ENCODE measurements around the gene ABCB11.
"Not testable (repeated sequence)": the region's sequence is repeated elsewhere in the genome, so short reads cannot be mapped to it uniquely, and the experiment has no call there.

Gene ABCB11

DNA sequence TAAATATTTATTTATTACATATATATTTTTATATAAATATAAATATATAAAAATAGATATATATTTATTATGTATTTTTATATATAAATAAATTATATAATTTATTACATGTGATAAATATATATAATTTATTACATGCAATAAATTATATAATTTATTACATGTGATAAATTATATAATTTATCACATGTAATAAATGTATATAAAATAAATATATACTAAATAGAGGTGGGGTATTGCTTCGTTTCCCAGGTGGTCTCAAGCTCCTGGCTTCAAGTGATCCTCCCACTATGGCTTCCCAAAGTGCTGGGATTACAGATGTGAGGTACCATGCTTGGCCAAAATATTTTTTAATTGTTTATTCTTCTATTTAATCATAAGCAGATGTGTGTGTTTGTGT is 133.7 kb downstream of the ABCB11 start:
- Mint-ChIP-seq H3K27ac (ENCODE audit: low read depth) (no peak overlapping the region), H3K4me1 (no peaks in the 10 kb centered on the region), H3K27me3 (peaks cover 36% of the 10 kb centered on the region), H3K4me3 (no peak overlapping the region), H3K9me3 (no peaks in the 10 kb centered on the region), H3K36me3 (ENCODE audit: insufficient read depth) (no peaks in the 10 kb centered on the region)
- DNase-seq (ENCODE audit: low spot score in 2 of 2) (no peak), ATAC-seq (replicated peaks; ENCODE audit: extremely low read depth, poor library complexity, severe bottlenecking) (no peak)

DNA sequence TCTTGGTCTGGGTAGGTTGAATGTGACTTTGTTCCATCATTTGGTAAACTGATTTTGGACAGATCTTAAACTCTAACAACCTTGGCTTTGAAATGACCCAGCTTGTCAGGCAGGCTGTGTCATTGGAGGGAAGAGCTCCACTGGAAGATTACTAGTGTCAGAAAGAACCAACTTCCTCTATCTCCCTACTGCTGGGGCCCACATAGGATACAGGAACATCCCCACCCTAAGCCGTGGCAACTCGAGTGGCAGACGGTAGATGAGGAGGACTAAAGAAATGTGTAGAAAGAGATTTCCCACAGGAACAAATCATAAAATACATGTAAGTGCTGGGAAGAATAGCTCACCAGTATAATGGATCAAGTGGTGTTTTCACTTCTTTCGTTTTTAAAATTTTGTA is 134.3 kb downstream of the ABCB11 start:
- H3K9me3 Mint-ChIP-seq: no peaks in the 10 kb centered on the region
- DNase-seq (ENCODE audit: low spot score in 2 of 2) (no peak), ATAC-seq (replicated peaks; ENCODE audit: extremely low read depth, poor library complexity, severe bottlenecking) (no peak)
- no peak overlapping the region for H3K4me3 Mint-ChIP-seq
- H3K27me3 Mint-ChIP-seq: peaks cover 30% of the 10 kb centered on the region
- no peak overlapping the region for H3K27ac Mint-ChIP-seq (ENCODE audit: low read depth)
- H3K36me3 Mint-ChIP-seq (ENCODE audit: insufficient read depth): no peaks in the 10 kb centered on the region
- H3K4me1 Mint-ChIP-seq: no peaks in the 10 kb centered on the region

DNA sequence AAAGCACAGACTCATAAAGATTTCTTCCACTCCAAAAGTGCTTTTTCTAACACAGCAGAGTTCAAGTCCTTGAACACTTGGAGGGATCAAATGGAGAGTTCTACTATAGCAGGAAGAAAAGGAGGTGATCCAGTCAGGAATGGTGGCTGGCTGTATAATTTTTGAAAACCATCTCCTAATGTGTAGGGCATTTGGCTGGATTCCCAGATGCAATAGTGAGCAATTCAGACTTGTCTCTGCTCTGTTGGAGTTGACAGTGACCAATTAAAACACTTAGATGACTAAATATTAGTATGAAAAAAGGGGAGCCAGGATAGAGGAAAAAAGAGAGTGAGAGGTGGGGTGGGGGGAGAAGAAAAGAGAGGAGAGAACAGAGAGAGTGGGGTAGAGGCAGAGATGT is 135.4 kb downstream of the ABCB11 start:
- H3K27ac Mint-ChIP-seq (ENCODE audit: low read depth): no peak overlapping the region

DNA sequence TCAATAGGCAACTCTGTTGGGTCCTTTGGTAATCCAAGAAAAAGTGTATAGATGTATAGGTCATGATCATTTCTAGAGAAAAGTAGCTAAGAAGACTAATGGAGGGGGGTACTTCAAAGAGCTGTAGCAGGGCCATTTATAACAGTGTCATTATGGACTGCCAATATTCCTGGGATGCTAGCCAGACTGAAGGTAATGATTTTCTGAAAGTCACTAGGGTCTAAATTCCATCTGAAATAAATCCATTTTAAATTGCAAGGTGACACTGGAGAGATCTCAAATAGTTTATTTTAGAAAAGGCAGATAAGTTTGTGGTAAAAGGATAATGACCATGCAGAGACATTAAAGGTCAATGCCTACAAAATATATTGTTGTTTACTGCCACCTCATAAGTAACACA is 136.4 kb downstream of the ABCB11 start:
- Mint-ChIP-seq H3K9me3 (no peaks in the 10 kb centered on the region), H3K36me3 (ENCODE audit: insufficient read depth) (peaks cover 4% of the 10 kb centered on the region), H3K27me3 (peaks cover 16% of the 10 kb centered on the region), H3K4me1 (peaks cover 10% of the 10 kb centered on the region), H3K27ac (ENCODE audit: low read depth) (no peak overlapping the region), H3K4me3 (no peak overlapping the region)
- ATAC-seq (replicated peaks; ENCODE audit: extremely low read depth, poor library complexity, severe bottlenecking) (no peak), DNase-seq (ENCODE audit: low spot score in 2 of 2) (no peak)

More for the DNA sequence above, 135.4 kb downstream of the ABCB11 start:
- DNase-seq (ENCODE audit: low spot score in 2 of 2): no peak
- Mint-ChIP-seq H3K4me1 (no peaks in the 10 kb centered on the region), H3K27me3 (peaks cover 20% of the 10 kb centered on the region), H3K4me3 (no peak overlapping the region), H3K9me3 (no peaks in the 10 kb centered on the region), H3K36me3 (ENCODE audit: insufficient read depth) (no peaks in the 10 kb centered on the region)
- no peak for ATAC-seq (replicated peaks; ENCODE audit: extremely low read depth, poor library complexity, severe bottlenecking)

DNA sequence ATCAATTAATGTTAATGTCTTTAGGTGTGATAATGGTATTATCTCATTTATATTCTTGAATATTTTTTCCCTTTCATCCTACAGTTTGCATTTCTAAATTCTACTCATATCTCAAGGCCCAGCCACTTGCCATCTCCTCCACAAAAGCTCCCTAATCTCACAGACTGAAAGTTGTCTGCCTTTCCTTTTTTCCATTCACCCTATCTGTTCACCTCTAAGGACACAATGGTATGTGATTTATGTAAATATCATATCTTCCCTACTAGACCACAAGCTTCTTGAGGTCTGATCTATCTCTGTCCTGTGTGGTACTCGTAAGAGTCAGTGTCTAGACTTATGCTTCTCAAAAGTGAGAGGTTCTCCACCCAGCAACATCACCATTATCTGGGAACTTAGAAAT is 137.0 kb downstream of the ABCB11 start:
- Mint-ChIP-seq H3K27ac (ENCODE audit: low read depth) (no peak overlapping the region), H3K4me1 (peaks cover 10% of the 10 kb centered on the region)

DNA sequence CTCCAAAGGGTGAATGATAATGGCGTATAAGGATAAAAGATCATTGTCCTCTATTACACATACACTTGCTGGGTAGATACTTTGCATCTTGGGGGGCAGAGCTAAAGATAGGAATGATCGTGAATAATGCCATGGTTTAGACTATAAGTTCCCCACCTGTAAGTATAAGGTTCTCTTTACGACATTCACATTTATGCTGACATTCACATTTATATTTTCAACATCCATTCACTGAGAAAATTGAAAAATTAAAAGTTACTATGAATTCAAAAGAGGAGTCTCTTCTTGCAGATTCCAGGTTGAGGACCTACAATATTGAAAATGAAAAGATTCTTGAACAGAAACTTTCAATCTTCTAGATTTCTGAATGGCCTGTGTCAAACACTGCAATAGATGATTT is 138.8 kb downstream of the ABCB11 start:
- ATAC-seq (replicated peaks; ENCODE audit: extremely low read depth, poor library complexity, severe bottlenecking) (no peak), DNase-seq (ENCODE audit: low spot score in 2 of 2) (no peak)
- Mint-ChIP-seq H3K4me1 (peaks cover 10% of the 10 kb centered on the region), H3K27me3 (peaks cover 16% of the 10 kb centered on the region), H3K27ac (ENCODE audit: low read depth) (no peak overlapping the region), H3K9me3 (no peaks in the 10 kb centered on the region), H3K36me3 (ENCODE audit: insufficient read depth) (peaks cover 4% of the 10 kb centered on the region), H3K4me3 (no peak overlapping the region)

More for the DNA sequence above, 137.0 kb downstream of the ABCB11 start:
- Mint-ChIP-seq H3K36me3 (ENCODE audit: insufficient read depth) (peaks cover 4% of the 10 kb centered on the region), H3K27me3 (peaks cover 16% of the 10 kb centered on the region), H3K4me3 (no peak overlapping the region), H3K9me3 (no peaks in the 10 kb centered on the region)
- ATAC-seq (replicated peaks; ENCODE audit: extremely low read depth, poor library complexity, severe bottlenecking): no peak
- no peak for DNase-seq (ENCODE audit: low spot score in 2 of 2)

DNA sequence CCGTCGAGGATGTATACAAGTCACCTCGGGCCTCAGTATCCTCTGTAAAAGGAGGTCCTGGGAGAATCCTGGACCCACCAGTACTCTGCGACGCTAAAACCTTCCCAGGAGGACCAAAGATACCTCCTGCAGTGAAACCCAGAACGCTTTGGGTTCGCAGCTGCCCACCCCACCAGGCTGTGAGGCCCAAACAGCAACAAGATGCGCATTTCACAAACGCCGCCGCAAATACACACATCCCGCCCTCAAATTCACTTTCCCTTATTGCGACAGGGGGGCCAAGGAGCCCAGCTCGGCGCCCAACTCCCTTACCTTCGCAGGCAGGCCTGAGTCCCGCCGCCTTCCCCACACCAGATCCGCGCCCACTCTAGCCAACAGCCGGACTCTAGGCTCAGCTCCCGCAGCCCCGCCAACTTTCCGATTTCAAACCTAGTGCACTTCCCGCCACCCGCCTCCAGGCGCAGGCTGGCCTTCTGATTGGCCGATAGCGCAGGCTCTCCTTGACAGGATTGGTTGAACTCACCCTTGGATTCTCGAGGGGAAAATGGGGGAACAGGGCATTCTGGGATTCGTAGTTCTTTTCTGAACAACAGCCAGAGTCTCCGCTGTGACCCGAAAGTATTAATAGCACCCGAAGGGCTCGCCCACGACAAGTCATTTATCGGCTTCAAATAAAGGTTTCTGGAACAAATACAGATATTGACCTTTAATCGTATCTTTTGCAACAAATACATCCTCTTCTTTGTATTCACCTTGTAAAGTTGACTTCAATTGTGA is 140.9 kb downstream of the ABCB11 start, which contains the start of gene SPC25:
SPC25 (minus strand) TSS at position 425 of the 777 bp plus-strand sequence. CDS start 911 bp downstream, outside the sequence.
- ATAC-seq (replicated peaks; ENCODE audit: extremely low read depth, poor library complexity, severe bottlenecking): peak; percentile 96
- Mint-ChIP-seq H3K4me1 (peaks cover 10% of the 10 kb centered on the region), H3K27me3 (peaks cover 12% of the 10 kb centered on the region), H3K4me3 (peak within 1 kb of the TSS; percentile 87), H3K36me3 (ENCODE audit: insufficient read depth) (peaks cover 5% of the 10 kb centered on the region), H3K9me3 (no peaks in the 10 kb centered on the region), H3K27ac (ENCODE audit: low read depth) (peak within 1 kb of the TSS; percentile 83)
- DNase-seq (ENCODE audit: low spot score in 2 of 2): peak; percentile 80 to 82

DNA sequence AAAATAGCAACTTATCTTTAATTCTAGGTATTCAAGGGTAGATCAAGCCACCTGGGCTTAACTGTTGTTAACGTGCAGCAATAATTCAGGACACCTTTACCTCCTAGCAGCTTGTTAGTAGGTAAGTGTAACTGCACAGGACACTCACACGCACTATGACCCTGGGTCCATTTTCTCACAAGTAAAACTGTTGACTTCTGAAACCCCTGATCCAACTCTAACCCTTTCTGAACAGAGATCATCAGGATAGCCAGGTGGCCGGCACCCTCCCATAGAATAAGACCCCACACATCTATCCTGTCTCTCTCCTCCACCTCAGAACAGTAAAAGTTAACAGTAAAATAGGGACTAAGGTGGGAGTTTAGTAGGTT is 141.5 kb downstream of the ABCB11 start:
- H3K4me3 Mint-ChIP-seq: peak overlapping the region; percentile 87
- H3K4me1 Mint-ChIP-seq: peaks cover 10% of the 10 kb centered on the region
- no peak for DNase-seq (ENCODE audit: low spot score in 2 of 2)
- peaks cover 6% of the 10 kb centered on the region for H3K27me3 Mint-ChIP-seq
- peaks cover 5% of the 10 kb centered on the region for H3K36me3 Mint-ChIP-seq (ENCODE audit: insufficient read depth)
- ATAC-seq (replicated peaks; ENCODE audit: extremely low read depth, poor library complexity, severe bottlenecking): no peak
- H3K27ac Mint-ChIP-seq (ENCODE audit: low read depth): no peak overlapping the region
- H3K9me3 Mint-ChIP-seq: no peaks in the 10 kb centered on the region

DNA sequence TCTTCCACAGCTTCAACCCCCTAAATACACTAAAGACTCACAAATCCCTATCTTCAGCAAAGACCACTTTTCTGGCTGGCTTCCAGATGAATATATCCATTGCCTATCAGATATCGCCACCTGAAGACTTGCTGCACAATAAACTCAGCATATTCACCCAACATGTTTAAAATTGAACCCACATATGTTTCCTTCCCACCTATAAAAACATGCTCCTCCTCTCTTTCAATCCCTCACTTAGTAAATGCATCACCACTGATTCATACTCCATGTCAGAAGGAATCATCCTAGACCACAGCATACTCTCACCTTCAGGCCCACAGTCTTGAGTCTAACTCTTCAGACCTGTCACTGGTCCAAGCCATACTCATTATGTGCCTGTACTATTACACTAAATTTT is 146.1 kb downstream of the ABCB11 start:
- H3K27ac Mint-ChIP-seq (ENCODE audit: low read depth): no peak overlapping the region
- H3K9me3 Mint-ChIP-seq: no peaks in the 10 kb centered on the region
- H3K4me1 Mint-ChIP-seq: peaks cover 15% of the 10 kb centered on the region
- no peak overlapping the region for H3K4me3 Mint-ChIP-seq
- peaks cover 1% of the 10 kb centered on the region for H3K36me3 Mint-ChIP-seq (ENCODE audit: insufficient read depth)
- DNase-seq (ENCODE audit: low spot score in 2 of 2) (no peak), ATAC-seq (replicated peaks; ENCODE audit: extremely low read depth, poor library complexity, severe bottlenecking) (no peak)
- H3K27me3 Mint-ChIP-seq: no peaks in the 10 kb centered on the region

DNA sequence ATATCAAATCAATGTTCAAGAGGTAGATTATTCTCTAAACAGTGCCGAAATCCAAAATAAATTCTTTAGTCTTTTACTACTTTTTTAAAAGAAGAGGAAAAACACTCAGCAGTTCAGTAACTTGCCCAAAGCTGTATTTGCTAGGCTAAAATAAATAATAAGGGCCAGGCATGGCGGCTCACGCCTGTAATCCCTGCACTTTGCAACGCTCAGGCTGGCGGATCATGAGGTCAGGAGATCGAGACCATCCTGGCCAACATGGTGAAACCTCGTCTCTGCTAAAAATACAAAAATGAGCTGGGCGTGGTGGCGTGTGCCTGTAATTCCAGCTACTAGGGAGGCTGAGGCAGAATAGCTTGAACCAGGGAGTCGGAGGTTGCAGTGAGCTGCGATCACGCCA is 149.0 kb downstream of the ABCB11 start:
- not testable (repeated sequence) for H3K9me3 Mint-ChIP-seq; H3K36me3 Mint-ChIP-seq (ENCODE audit: insufficient read depth)
- H3K4me1 Mint-ChIP-seq: peaks cover 15% of the 10 kb centered on the region

DNA sequence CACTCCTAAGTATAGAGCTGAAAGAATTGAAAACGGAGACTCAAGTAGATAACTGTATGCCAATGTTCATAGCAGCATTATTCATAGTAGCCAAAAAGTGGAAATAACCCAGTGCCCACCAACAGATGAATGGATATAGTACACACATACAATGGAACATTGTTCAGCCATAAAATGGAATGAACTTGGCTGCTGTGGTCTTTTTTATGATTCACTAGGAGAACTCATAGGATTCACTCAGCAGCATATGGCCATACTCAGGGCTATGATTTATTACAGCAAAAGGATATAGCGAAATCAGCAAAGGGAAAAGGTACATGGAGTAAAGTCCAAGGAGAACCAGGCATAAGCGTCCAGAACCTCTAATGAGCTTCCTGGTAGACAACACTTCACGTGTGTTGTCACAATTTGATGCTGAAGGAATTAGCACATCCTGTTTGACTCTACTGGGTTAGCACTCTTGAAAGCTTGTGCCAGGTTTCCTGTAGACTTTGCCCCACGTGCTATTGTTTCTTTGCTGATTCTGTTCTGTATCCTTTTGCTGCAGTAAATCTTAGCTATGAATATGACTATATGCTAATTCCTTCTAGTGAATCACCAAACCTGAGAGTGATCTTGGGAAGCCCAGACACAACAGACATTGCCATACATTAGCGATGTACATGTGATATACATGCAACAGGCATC is 156.6 kb downstream of the ABCB11 start:
- Mint-ChIP-seq H3K4me3 (no peak overlapping the region), H3K27ac (ENCODE audit: low read depth) (no peak overlapping the region), H3K27me3 (no peaks in the 10 kb centered on the region), H3K4me1 (peaks cover 5% of the 10 kb centered on the region), H3K9me3 (no peaks in the 10 kb centered on the region), H3K36me3 (ENCODE audit: insufficient read depth) (peaks cover under 1% of the 10 kb centered on the region)
- DNase-seq (ENCODE audit: low spot score in 2 of 2) (no peak), ATAC-seq (replicated peaks; ENCODE audit: extremely low read depth, poor library complexity, severe bottlenecking) (no peak)

More for the DNA sequence above, 149.0 kb downstream of the ABCB11 start:
- H3K27me3 Mint-ChIP-seq; ATAC-seq (replicated peaks; ENCODE audit: extremely low read depth, poor library complexity, severe bottlenecking); DNase-seq (ENCODE audit: low spot score in 2 of 2); H3K4me3 Mint-ChIP-seq; H3K27ac Mint-ChIP-seq (ENCODE audit: low read depth): not testable (repeated sequence)

DNA sequence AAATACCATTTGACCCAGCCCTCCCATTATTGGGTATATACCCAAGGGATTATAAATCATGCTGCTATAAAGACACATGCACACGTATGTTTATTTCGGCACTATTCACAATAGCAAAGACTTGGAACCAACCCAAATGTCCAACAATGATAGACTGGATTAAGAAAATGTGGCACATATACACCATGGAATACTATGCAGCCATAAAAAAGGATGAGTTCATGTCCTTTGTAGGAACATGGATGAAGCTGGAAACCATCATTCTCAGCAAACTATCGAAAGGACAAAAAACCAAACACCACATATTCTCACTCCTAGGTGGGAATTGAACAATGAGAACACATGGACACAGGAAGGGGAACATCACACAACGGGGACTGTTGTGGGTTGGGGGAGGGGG is 160.3 kb downstream of the ABCB11 start:
- H3K27ac Mint-ChIP-seq (ENCODE audit: low read depth); H3K36me3 Mint-ChIP-seq (ENCODE audit: insufficient read depth); H3K4me3 Mint-ChIP-seq; DNase-seq (ENCODE audit: low spot score in 2 of 2); H3K9me3 Mint-ChIP-seq; H3K4me1 Mint-ChIP-seq; H3K27me3 Mint-ChIP-seq; ATAC-seq (replicated peaks; ENCODE audit: extremely low read depth, poor library complexity, severe bottlenecking): not testable (repeated sequence)
